Activated T-helper 17 cell treated with anti-CD3 and anti-CD28 coated beads, Interleukin-2, amount 50 U/mL, for 72 hours (primary cell): ENCODE data around the gene MYL12B. TPM values are rescaled to one million over a fixed set of nuclear protein-coding genes. Genes with fewer than 3 reads are reported as not detected.
"Not testable (repeated sequence)": the region's sequence is repeated elsewhere in the genome, so short reads cannot be mapped to it uniquely, and the experiment has no call there.

ENCODE experiments used
- ATAC-seq: fragments of 150-1000 bp; cut with Tn5 transposase; replicated peaks from 2 replicates; pipeline ENCODE4 v1.10.0; 2021; ENCODE audit warnings: mild to moderate bottlenecking, moderate library complexity
- H3K27ac Mint-ChIP-seq: one replicate; pipeline ENCODE4 v1.8.0; 2022; ENCODE audit warnings: mixed read lengths
- H3K27me3 Mint-ChIP-seq: one replicate; pipeline ENCODE4 v1.8.0; 2022; ENCODE audit warnings: mixed read lengths
- H3K36me3 Mint-ChIP-seq: one replicate; pipeline ENCODE4 v1.8.0; 2022; ENCODE audit warnings: low read depth, mild to moderate bottlenecking, mixed read lengths
- H3K4me1 Mint-ChIP-seq: one replicate; pipeline ENCODE4 v1.8.0; 2022; ENCODE audit warnings: mixed read lengths
- H3K4me3 Mint-ChIP-seq: one replicate; pipeline ENCODE4 v1.8.0; 2022; ENCODE audit warnings: mild to moderate bottlenecking, mixed read lengths
- H3K9me3 Mint-ChIP-seq: one replicate; pipeline ENCODE4 v1.8.0; 2022; ENCODE audit warnings: mixed read lengths
- total RNA-seq, 2 donors: library from RNA; stranded (reverse); gene quantifications; one replicate each; pipeline ENCODE4 v1.2.3, GENCODE V29; 2022

Gene MYL12B
- total RNA-seq, 2 donors from 2014 or later = 206 to 271 TPM

DNA sequence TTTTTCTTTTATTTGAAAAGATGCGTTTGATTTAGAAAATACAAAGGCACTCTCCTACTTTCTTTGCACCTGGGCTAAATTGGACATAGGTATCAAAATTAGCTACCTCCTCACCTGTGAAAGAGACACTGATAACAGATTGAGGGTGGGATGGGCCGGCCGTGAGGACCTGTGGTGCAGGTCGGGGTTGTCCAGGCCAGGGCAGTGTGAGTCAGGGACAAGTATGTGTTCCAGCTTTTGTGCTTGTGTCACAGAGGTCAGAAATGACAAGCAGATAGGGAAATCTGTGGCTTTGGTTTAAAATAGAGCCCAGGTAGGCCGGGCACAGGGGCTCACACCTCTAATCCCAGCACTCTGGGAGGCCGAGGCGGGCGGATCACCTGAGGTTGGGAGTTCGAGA, 22.6 kb downstream of the MYL12B start:
- no peaks in the 10 kb centered on the region for H3K36me3 Mint-ChIP-seq
- H3K9me3 Mint-ChIP-seq = no peaks in the 10 kb centered on the region
- no peak overlapping the region for H3K4me3 Mint-ChIP-seq
- H3K27ac Mint-ChIP-seq = no peak overlapping the region
- ATAC-seq = no peak
- H3K4me1 Mint-ChIP-seq = no peaks in the 10 kb centered on the region
- no peaks in the 10 kb centered on the region for H3K27me3 Mint-ChIP-seq

- ATAC-seq = no peak
- Mint-ChIP-seq H3K27me3 (no peaks in the 10 kb centered on the region), H3K4me3 (no peak overlapping the region), H3K27ac (no peak overlapping the region), H3K4me1 (no peaks in the 10 kb centered on the region), H3K36me3 (no peaks in the 10 kb centered on the region), H3K9me3 (peaks cover 5% of the 10 kb centered on the region)
Measured at GRCh38 chr18:3286159-3286558, 24.2 kb downstream of the MYL12B start.

DNA sequence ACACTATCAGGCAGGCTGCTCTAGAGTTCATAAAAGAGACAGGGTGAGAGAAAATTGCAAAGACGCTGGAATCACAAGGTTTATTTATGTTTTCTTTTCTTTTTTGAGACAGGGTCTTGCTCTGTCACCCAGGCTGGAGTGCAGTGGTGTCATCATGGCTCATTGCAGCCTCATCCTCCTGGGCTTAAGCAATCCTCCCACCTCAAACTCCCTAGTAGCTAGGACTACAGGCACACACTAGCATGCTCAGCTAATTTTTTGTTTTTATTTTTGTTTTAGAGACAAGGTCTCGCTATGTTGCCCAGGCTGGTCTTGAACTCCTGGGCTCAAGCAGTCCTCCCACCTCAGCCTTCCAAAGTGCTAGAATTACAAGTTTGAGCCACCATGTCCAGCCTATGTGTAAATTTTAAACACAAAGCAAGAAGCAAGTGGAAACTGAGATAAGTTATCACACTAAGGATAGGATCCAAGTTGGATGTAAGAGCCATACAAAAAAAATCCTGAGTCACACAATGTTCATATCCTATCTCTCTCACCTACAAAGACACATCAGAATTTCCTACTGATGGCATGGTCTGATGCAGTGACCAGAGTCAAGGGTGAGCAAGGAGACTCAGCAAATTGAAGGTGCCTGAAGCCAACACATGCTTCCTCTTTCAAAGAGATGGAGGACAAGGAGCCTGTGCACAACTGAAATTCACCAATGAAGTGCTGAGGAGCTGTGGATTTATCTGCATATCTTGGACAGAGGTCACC, 31.4 kb downstream of the MYL12B start:
- Mint-ChIP-seq H3K27ac (no peak overlapping the region), H3K4me1 (peaks cover 4% of the 10 kb centered on the region), H3K27me3 (no peaks in the 10 kb centered on the region), H3K4me3 (no peak overlapping the region), H3K36me3 (no peaks in the 10 kb centered on the region), H3K9me3 (peaks cover 9% of the 10 kb centered on the region)
- ATAC-seq = no peak

GRCh38 chr18:3294435-3295080, 32.6 kb downstream of the MYL12B start:
- Mint-ChIP-seq H3K9me3 (peaks cover 9% of the 10 kb centered on the region), H3K27ac (no peak overlapping the region), H3K4me3 (no peak overlapping the region), H3K27me3 (no peaks in the 10 kb centered on the region), H3K36me3 (no peaks in the 10 kb centered on the region), H3K4me1 (peaks cover 4% of the 10 kb centered on the region)
- ATAC-seq = no peak

- Mint-ChIP-seq H3K36me3 (no peaks in the 10 kb centered on the region), H3K9me3 (no peaks in the 10 kb centered on the region), H3K27ac (peak overlapping the region; percentile 66), H3K4me3 (peak overlapping the region; percentile 90), H3K4me1 (peaks cover 8% of the 10 kb centered on the region), H3K27me3 (peaks cover 12% of the 10 kb centered on the region)
- peak; percentile 99 for ATAC-seq
Measured at GRCh38 chr18:3297025-3297984, 35.4 kb downstream of the MYL12B start.

- H3K4me1 Mint-ChIP-seq = peaks cover 18% of the 10 kb centered on the region
- peak overlapping the region; percentile 96 for H3K27ac Mint-ChIP-seq
- no peak for ATAC-seq
- H3K36me3 Mint-ChIP-seq = peaks cover 5% of the 10 kb centered on the region
- H3K9me3 Mint-ChIP-seq = no peaks in the 10 kb centered on the region
- peaks cover 10% of the 10 kb centered on the region for H3K27me3 Mint-ChIP-seq
- H3K4me3 Mint-ChIP-seq = peak overlapping the region; percentile 84
Measured at GRCh38 chr18:3304832-3305231, 42.9 kb downstream of the MYL12B start.

- ATAC-seq = peak; percentile 97
- Mint-ChIP-seq H3K4me1 (peaks cover 18% of the 10 kb centered on the region), H3K36me3 (peaks cover 5% of the 10 kb centered on the region), H3K27me3 (peaks cover 5% of the 10 kb centered on the region), H3K4me3 (peak overlapping the region; percentile 84), H3K27ac (peak overlapping the region; percentile 96), H3K9me3 (no peaks in the 10 kb centered on the region)
Measured at GRCh38 chr18:3305354-3305762, 43.4 kb downstream of the MYL12B start.

GRCh38 chr18:3305933-3306332, 44.0 kb downstream of the MYL12B start:
- H3K9me3 Mint-ChIP-seq = no peaks in the 10 kb centered on the region
- H3K27me3 Mint-ChIP-seq = peaks cover 5% of the 10 kb centered on the region
- H3K4me3 Mint-ChIP-seq = peak overlapping the region; percentile 84
- peaks cover 5% of the 10 kb centered on the region for H3K36me3 Mint-ChIP-seq
- H3K4me1 Mint-ChIP-seq = peaks cover 18% of the 10 kb centered on the region
- H3K27ac Mint-ChIP-seq = peak overlapping the region; percentile 96
- ATAC-seq = peak; percentile 42

DNA sequence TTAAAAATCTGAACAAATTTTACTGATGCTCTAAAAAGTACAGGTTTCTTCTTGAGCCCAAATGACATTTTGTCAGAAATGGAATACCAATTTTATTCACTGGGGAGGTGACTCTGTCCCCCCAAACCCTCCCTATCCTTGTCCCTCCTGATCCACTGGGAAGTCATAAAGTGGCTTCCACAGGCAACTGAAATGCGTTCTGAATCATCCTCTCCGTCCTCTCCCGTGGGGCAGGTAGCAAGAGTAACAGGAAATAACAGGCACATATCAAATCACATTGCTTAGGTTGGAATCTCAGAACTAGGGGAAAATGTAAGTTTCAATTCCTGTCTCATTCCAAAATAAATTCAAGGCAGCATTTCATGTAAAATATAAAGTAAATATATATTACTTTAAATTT, 44.5 kb downstream of the MYL12B start:
- ATAC-seq = no peak
- peaks cover 18% of the 10 kb centered on the region for H3K4me1 Mint-ChIP-seq
- peak overlapping the region; percentile 96 for H3K27ac Mint-ChIP-seq
- peak overlapping the region; percentile 84 for H3K4me3 Mint-ChIP-seq
- H3K36me3 Mint-ChIP-seq = peaks cover 5% of the 10 kb centered on the region
- H3K9me3 Mint-ChIP-seq = no peaks in the 10 kb centered on the region
- peaks cover 5% of the 10 kb centered on the region for H3K27me3 Mint-ChIP-seq

DNA sequence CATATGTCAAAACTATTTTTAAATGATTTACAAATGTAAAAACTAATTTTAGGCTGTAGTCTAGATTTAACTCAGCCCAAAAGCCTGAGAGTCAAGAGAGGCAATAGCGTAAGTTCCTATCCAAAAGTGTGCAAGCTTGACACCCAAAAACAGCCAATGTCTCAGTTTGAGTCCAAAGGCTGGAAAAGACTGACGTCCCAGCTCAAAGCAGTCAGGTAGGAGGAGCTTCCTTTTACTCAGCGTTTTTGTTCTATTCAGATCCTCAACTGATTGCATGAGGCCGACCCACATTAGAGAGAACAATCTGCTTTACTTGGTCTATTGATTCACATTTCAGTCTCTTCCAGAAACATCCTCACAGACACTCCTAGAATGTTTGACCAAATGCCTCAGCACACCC, 51.8 kb downstream of the MYL12B start:
- H3K27me3 Mint-ChIP-seq = no peaks in the 10 kb centered on the region
- no peaks in the 10 kb centered on the region for H3K4me1 Mint-ChIP-seq
- ATAC-seq = no peak
- no peaks in the 10 kb centered on the region for H3K9me3 Mint-ChIP-seq
- H3K4me3 Mint-ChIP-seq = no peak overlapping the region
- H3K36me3 Mint-ChIP-seq = no peaks in the 10 kb centered on the region
- H3K27ac Mint-ChIP-seq = no peak overlapping the region

DNA sequence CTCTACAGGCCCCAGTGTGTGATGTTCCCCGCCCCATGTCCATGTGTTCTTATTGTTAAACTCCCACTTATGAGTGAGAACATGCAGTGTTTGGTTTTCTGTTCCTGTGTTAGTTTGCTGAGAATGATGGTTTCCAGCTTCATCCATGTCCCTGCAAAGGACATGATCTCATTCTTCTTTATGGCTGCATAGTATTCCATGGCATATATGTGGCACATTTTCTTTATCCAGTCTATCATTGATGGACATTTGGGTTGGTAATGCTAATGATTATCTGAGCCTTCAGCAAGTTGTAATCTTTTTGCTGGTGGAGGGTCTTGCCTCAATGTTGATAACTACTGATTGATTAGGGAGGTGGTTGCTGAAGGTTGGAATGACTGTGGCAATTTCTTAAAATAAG, 53.4 kb downstream of the MYL12B start:
- not testable (repeated sequence) for H3K27me3 Mint-ChIP-seq, H3K36me3 Mint-ChIP-seq, ATAC-seq, H3K9me3 Mint-ChIP-seq, H3K4me3 Mint-ChIP-seq, H3K27ac Mint-ChIP-seq
- peaks cover 12% of the 10 kb centered on the region for H3K4me1 Mint-ChIP-seq

DNA sequence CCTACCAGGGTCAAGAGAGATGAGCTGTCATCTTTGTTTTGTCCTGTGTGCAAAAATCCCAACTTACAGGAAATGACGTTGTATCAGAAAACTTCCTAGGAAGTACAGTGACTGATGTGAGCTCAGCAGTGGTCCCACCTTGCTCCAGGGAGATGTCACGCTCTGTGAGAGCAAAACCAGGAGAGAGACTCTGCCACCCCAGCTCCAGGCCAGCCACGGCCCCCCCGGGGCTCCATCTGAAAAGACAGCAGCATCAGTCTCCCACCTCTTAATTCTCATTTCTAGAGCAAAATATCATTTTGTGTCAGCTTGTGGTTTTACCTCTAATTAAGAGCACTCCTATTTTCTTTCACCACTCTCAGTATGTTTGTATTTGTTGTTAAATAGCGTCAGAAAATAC, 57.5 kb downstream of the MYL12B start:
- Mint-ChIP-seq H3K9me3 (no peaks in the 10 kb centered on the region), H3K36me3 (no peaks in the 10 kb centered on the region), H3K4me1 (peaks cover 18% of the 10 kb centered on the region), H3K27me3 (peaks cover 7% of the 10 kb centered on the region), H3K4me3 (peak overlapping the region; percentile 73), H3K27ac (peak overlapping the region; percentile 75)
- peak; percentile 86 for ATAC-seq

- peaks cover 11% of the 10 kb centered on the region for H3K27me3 Mint-ChIP-seq
- no peaks in the 10 kb centered on the region for H3K36me3 Mint-ChIP-seq
- ATAC-seq = peak; percentile 1
- H3K4me3 Mint-ChIP-seq = peak overlapping the region; percentile 73
- peaks cover 18% of the 10 kb centered on the region for H3K4me1 Mint-ChIP-seq
- H3K27ac Mint-ChIP-seq = peak overlapping the region; percentile 75
- H3K9me3 Mint-ChIP-seq = no peaks in the 10 kb centered on the region
Measured at GRCh38 chr18:3319894-3320454, 58.0 kb downstream of the MYL12B start.

DNA sequence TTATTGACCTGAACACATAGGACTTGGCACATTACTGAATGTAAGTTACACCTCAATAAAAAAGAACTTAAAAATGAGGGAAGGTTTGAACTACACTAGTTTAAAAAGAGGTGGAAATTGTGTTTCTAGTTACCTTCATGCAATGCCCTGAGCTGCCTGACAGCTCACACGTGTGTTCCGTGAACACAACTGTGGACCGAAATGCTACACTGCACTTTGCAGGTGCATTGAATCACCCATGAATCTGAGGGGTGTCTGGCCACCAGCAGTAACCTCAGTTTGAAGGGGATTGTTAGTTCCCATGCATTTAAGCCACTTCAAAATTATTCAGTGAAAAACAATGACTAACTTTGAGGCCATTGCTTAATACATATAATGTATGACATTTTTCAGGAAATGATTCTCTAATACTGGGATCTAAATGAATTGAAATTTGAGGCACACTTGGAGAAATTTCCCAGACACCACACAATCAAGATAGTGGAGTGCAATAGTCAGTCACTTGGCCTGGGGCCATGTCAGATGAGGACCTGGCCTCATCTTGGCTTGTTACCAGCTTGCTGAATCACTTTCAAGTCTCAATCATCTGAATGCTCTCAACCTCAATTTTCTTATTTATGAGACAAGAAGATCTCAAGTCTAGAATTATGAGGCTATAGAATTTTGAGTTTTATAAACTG, 59.3 kb downstream of the MYL12B start:
- no peak overlapping the region for H3K4me3 Mint-ChIP-seq
- no peak overlapping the region for H3K27ac Mint-ChIP-seq

More for the DNA sequence above, 59.3 kb downstream of the MYL12B start:
- peaks cover 11% of the 10 kb centered on the region for H3K27me3 Mint-ChIP-seq
- H3K36me3 Mint-ChIP-seq = no peaks in the 10 kb centered on the region
- no peaks in the 10 kb centered on the region for H3K9me3 Mint-ChIP-seq
- peak; percentile 62 for ATAC-seq
- H3K4me1 Mint-ChIP-seq = peaks cover 18% of the 10 kb centered on the region
